ENCODE measurements around the gene RNF223.
"Not testable (repeated sequence)": the region's sequence is repeated elsewhere in the genome, so short reads cannot be mapped to it uniquely, and the experiment has no call there.

The RNF223 gene

GRCh38 chr1:1058088-1058905, 15.8 kb downstream of the RNF223 start:
- no peak for DNase-seq

DNA sequence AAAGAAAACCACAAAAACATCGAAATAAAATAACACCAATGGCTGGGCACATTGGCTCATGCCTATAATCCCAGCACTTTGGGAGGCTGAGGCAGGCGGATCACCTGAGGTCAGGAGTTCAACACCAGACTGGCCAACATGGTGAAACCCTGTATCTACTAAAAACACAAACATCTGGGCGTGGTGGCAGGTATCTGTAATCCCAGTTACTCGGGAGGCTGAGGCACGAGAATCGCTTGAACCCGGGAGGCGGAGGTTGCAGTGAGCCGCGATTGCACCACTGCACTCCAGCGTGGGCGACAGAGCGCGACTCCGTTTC, 16.4 kb downstream of the RNF223 start:
- DNase-seq, result not testable (repeated sequence)

GRCh38 chr1:1055841-1056736, 18.0 kb downstream of the RNF223 start:
- DNase-seq, result no peak

GRCh38 chr1:1054971-1055370, 19.1 kb downstream of the RNF223 start:
- no peak for DNase-seq

DNA sequence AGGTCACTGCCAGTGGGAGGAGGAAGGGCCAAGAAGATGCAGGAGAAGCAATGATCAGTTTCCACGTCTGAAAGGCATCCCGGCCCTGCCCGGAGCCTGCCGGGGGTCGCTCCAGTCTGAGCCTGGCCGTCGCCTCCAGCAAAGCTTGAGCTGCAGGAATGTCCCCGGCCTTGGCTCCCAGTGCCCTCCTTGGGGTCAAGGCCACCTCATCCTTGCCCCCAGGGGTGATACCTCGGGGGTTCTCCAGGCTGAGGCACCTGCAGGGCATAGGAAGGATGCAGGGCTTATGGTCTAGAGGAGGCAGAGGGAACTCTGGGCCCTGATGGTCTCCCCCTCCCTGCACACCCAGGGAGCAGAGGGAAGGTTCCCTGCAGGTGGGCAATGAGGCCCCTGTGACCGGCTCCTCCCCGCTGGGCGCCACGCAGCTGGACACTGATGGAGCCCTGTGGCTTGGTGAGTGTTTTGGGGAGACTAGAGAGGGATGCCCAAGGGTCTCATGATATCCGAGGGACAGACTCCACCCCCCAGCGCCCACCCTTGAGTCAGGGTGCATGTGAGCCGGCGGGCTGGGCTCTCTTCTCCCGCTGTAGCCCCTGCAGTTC, 19.9 kb downstream of the RNF223 start:
- no peak for DNase-seq

DNA sequence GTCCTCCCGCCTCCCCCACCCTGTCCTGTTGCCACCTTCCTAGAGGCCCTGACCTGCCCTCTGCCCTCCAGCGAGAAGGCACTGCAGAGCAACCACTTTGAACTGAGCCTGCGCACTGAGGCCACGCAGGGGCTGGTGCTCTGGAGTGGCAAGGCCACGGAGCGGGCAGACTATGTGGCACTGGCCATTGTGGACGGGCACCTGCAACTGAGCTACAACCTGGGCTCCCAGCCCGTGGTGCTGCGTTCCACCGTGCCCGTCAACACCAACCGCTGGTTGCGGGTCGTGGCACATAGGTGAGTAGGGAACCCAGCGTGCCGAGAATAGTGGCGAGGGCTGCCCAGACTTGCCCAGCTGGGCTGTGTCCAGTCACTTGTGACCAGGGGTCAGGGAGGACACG, 20.4 kb downstream of the RNF223 start:
- DNase-seq, result no peak

- DNase-seq, result no peak
Measured at GRCh38 chr1:1053022-1053421, 21.1 kb downstream of the RNF223 start.

DNA sequence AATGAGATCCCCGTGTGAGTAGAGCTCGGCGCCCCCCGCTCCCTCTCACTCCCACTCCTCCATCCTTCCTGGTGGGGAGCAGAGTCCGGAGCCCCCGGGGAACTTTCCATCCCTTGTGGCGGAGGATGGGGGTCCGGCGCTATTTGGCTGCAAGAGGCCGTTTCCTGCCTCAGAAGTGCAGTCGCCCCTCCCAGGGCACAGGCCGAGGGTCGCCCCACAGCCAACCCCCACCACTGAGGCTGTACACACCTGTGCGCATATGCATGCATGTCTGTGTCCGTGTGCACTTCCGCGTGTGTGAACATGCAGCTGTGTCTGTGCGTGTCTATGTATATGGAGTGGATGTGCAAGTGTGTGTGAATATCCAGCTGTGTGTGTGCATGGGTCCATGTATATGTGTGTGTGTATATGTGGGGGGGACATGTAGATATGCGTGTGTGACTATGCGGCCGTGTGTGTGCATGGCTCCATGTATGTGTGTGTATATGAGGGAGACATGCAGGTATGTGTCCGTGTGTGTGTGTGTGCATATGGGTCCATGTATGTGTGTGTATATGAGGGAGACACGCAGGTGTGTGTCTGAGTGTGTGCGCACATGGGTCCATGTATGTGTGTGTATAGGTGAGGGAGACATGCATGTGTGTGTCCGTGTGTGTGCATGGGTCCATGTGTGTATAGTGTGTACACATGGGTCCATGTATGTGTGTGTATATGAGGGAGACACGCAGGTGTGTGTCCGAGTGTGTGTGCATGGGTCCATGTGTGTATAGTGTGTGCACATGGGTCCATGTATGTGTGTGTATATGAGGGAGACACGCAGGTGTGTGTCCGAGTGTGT, 21.9 kb downstream of the RNF223 start:
- no peak for DNase-seq

GRCh38 chr1:1051127-1051810, 22.8 kb downstream of the RNF223 start:
- DNase-seq, result no peak

- DNase-seq, result no peak
Measured at GRCh38 chr1:1050577-1051052, 23.5 kb downstream of the RNF223 start.

GRCh38 chr1:1049318-1050165, 24.6 kb downstream of the RNF223 start:
- DNase-seq, result no peak

- DNase-seq, result no peak
Measured at GRCh38 chr1:1048765-1049164, 25.3 kb downstream of the RNF223 start.

DNA sequence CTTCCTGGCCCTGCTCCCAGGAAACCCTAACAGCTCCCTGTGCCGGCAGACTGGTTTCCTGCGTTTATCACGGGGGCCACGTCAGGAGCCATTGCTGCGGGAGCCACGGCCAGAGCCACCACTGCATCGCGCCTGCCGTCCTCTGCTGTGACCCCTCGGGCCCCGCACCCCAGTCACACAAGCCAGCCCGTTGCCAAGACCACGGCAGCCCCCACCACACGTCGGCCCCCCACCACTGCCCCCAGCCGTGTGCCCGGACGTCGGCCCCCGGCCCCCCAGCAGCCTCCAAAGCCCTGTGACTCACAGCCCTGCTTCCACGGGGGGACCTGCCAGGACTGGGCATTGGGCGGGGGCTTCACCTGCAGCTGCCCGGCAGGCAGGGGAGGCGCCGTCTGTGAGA, 26.1 kb downstream of the RNF223 start:
- DNase-seq, result no peak

- DNase-seq, result no peak
Measured at GRCh38 chr1:1047407-1047806, 26.7 kb downstream of the RNF223 start.

DNA sequence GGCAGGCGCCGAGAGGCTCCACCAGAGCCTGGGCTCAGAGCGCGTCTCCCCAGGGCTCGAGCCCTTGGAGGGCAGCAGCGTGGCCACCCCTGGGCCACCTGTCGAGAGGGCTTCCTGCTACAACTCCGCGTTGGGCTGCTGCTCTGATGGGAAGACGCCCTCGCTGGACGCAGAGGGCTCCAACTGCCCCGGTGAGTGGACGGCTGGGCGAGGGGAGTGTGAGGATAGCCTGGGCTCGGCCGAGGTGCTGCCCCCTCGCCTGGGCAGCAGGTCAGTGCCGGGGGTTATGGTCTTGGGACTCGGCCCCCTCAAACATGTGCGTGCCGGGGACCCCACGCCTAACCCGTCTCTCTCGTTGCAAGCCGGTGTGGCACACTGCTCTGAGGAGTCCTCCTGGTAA, 27.3 kb downstream of the RNF223 start:
- DNase-seq, result no peak

- no peak for DNase-seq
Measured at GRCh38 chr1:1046243-1046642, 27.9 kb downstream of the RNF223 start.

- DNase-seq, result no peak
Measured at GRCh38 chr1:1045129-1045528, 29.0 kb downstream of the RNF223 start.

GRCh38 chr1:1044455-1045078, 29.5 kb downstream of the RNF223 start:
- DNase-seq, result no peak

DNA sequence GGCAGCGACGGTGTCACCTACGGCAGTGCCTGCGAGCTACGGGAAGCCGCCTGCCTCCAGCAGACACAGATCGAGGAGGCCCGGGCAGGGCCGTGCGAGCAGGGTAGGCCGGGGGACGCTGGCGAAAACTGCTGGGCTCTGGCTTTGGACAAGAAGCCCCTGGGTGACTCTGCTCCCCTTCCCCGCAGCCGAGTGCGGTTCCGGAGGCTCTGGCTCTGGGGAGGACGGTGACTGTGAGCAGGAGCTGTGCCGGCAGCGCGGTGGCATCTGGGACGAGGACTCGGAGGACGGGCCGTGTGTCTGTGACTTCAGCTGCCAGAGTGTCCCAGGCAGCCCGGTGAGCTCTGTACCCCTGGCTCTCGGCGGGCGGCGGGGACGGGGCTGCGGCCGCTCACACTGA, 30.2 kb downstream of the RNF223 start:
- DNase-seq, result no peak

DNA sequence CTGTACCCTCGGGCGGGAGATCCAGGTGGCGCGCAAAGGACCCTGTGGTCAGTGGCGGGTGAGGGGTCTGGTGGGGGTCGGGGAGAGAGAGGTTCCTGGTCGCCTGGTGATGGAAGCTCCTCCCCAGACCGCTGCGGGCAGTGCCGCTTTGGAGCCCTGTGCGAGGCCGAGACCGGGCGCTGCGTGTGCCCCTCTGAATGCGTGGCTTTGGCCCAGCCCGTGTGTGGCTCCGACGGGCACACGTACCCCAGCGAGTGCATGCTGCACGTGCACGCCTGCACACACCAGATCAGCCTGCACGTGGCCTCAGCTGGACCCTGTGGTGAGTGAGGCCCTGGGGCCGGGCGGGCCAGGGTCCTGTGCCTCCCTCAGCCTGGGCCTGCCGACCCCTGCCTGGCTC, 30.7 kb downstream of the RNF223 start:
- DNase-seq, result no peak

- no peak for DNase-seq
Measured at GRCh38 chr1:1042835-1043234, 31.3 kb downstream of the RNF223 start.
